H9 (cell line): ENCODE results near the gene TBL1X. TPM values are rescaled to one million over a fixed set of nuclear protein-coding genes. Genes with fewer than 3 reads are reported as not detected.
"Not testable (repeated sequence)": the region's sequence is repeated elsewhere in the genome, so short reads cannot be mapped to it uniquely, and the experiment has no call there.

Source experiments
- DNase-seq: peaks from one replicate; pipeline ENCODE4 v3.0.0-alpha.2; 2017
- H2AFZ ChIP-seq: one replicate; pipeline ENCODE4 v1.6.1; 2013; ENCODE audit warnings: mild to moderate bottlenecking, low read length, control low read depth, moderate library complexity
- H2AK5ac ChIP-seq: 2 replicates; pipeline ENCODE4 v1.6.1; 2013; ENCODE audit warnings: low read length, control low read depth, mixed read lengths; ENCODE audit not compliant: insufficient read length
- H2BK120ac ChIP-seq: one replicate; pipeline ENCODE4 v1.6.1; 2013; ENCODE audit warnings: low read depth, mild to moderate bottlenecking, low read length, control low read depth, inconsistent platforms; ENCODE audit not compliant: poor library complexity, severe bottlenecking
- H2BK12ac ChIP-seq: 2 replicates; pipeline ENCODE4 v1.6.1; 2013; ENCODE audit warnings: low read length, control low read depth, mixed read lengths, low read depth; ENCODE audit not compliant: insufficient read length
- H2BK15ac ChIP-seq: 2 replicates; pipeline ENCODE4 v1.6.1; 2013; ENCODE audit warnings: low read depth, low read length, control low read depth
- H2BK20ac ChIP-seq: one replicate; pipeline ENCODE4 v1.6.1; 2013; ENCODE audit warnings: low read depth, mild to moderate bottlenecking, low read length, control low read depth, inconsistent platforms; ENCODE audit not compliant: poor library complexity, severe bottlenecking
- H2BK5ac ChIP-seq: 2 replicates; pipeline ENCODE4 v1.6.1; 2013; ENCODE audit warnings: low read length, control low read depth, mixed read lengths; ENCODE audit not compliant: insufficient read length
- H3K14ac ChIP-seq: 2 replicates; pipeline ENCODE4 v1.6.1; 2013; ENCODE audit warnings: low read length, control low read depth; ENCODE audit not compliant: insufficient read depth
- H3K18ac ChIP-seq: 2 replicates; pipeline ENCODE4 v1.6.1; 2013; ENCODE audit warnings: low read depth, mild to moderate bottlenecking, mixed read lengths, low read length, control low read depth; ENCODE audit not compliant: insufficient read length
- H3K23ac ChIP-seq: 2 replicates; pipeline ENCODE4 v1.6.1; 2013; ENCODE audit warnings: low read length, control low read depth, mixed read lengths, low read depth; ENCODE audit not compliant: insufficient read length
- H3K23me2 ChIP-seq: 2 replicates; pipeline ENCODE4 v1.6.1; 2013; ENCODE audit warnings: low read depth, mild to moderate bottlenecking, mixed read lengths, low read length, control low read depth; ENCODE audit not compliant: insufficient read length, poor library complexity, severe bottlenecking
- H3K27ac ChIP-seq: 2 replicates; pipeline ENCODE4 v1.5.1; 2013; ENCODE audit warnings: low read length, control low read depth, mixed read lengths, low read depth; ENCODE audit not compliant: insufficient read length
- H3K27me3 ChIP-seq: 2 replicates; pipeline ENCODE4 v1.6.1; 2013; ENCODE audit warnings: low read length, control low read depth, inconsistent platforms; ENCODE audit not compliant: insufficient read depth
- H3K4ac ChIP-seq: 2 replicates; pipeline ENCODE4 v1.6.1; 2013; ENCODE audit warnings: low read depth, mild to moderate bottlenecking, control low read depth, inconsistent platforms, low read length, moderate library complexity
- H3K4me1 ChIP-seq: 2 replicates; pipeline ENCODE4 v1.6.1; 2013; ENCODE audit warnings: low read length, control low read depth, inconsistent platforms; ENCODE audit not compliant: insufficient read depth
- H3K4me2 ChIP-seq: 2 replicates; pipeline ENCODE4 v1.6.1; 2013; ENCODE audit warnings: low read length, control low read depth, mixed read lengths; ENCODE audit not compliant: insufficient read length, insufficient read depth
- H3K56ac ChIP-seq: 2 replicates; pipeline ENCODE4 v1.6.1; 2013; ENCODE audit warnings: low read depth, mild to moderate bottlenecking, mixed read lengths, low read length, control low read depth; ENCODE audit not compliant: insufficient read length
- H3K79me1 ChIP-seq: 2 replicates; pipeline ENCODE4 v1.6.1; 2013; ENCODE audit warnings: low read depth, mild to moderate bottlenecking, moderate library complexity, low read length, control low read depth, inconsistent platforms; ENCODE audit not compliant: insufficient read depth, poor library complexity, severe bottlenecking
- H3K79me2 ChIP-seq: 2 replicates; pipeline ENCODE4 v1.6.1; 2013; ENCODE audit warnings: low read length, control low read depth, inconsistent platforms; ENCODE audit not compliant: insufficient read depth
- H3K9ac ChIP-seq: 2 replicates; pipeline ENCODE4 v1.6.1; 2013; ENCODE audit warnings: low read length, control low read depth, mixed read lengths; ENCODE audit not compliant: insufficient read length; ENCODE audit errors: extremely low read depth
- H3K9me3 ChIP-seq: one replicate; pipeline ENCODE4 v1.6.1; 2013; ENCODE audit warnings: low read depth, low read length, inconsistent platforms; ENCODE audit not compliant: control insufficient read depth
- H3T11ph ChIP-seq: one replicate; pipeline ENCODE4 v1.6.1; 2013; ENCODE audit warnings: mild to moderate bottlenecking, low read length, control low read depth, inconsistent platforms
- H4K20me1 ChIP-seq: one replicate; pipeline ENCODE4 v1.6.1; 2013; ENCODE audit not compliant: control insufficient read depth, insufficient read length, insufficient read depth
- H4K5ac ChIP-seq: 2 replicates; pipeline ENCODE4 v1.6.1; 2013; ENCODE audit warnings: low read depth, mild to moderate bottlenecking, mixed read lengths, low read length, control low read depth; ENCODE audit not compliant: insufficient read length
- H4K8ac ChIP-seq: replicated peaks from 2 replicates; pipeline ENCODE4 v1.6.1; 2013; ENCODE audit warnings: low read length, control low read depth, mixed read lengths, low read depth; ENCODE audit not compliant: insufficient read length
- H4K91ac ChIP-seq: 2 replicates; pipeline ENCODE4 v1.6.1; 2013; ENCODE audit warnings: low read depth, mild to moderate bottlenecking, moderate library complexity, mixed read lengths, low read length, control low read depth; ENCODE audit not compliant: insufficient read length
- H3K27ac Mint-ChIP-seq, 3 experiments: 2 replicates in 2 of 3; 3 replicates in 1 of 3; pipeline ENCODE4 v1.8.0; 2020 to 2021; ENCODE audit warnings: mixed read lengths in 3 of 3, mild to moderate bottlenecking in 1 of 3, moderate library complexity in 1 of 3
- H3K27me3 Mint-ChIP-seq: 2 replicates; pipeline ENCODE4 v1.8.0; 2021; ENCODE audit warnings: low read depth, mild to moderate bottlenecking, moderate library complexity, mixed read lengths
- H3K36me3 Mint-ChIP-seq, 3 experiments: 2 replicates in 2 of 3; 3 replicates in 1 of 3; pipeline ENCODE4 v1.8.0; 2020 to 2021; ENCODE audit warnings: low read depth in 3 of 3, mixed read lengths in 3 of 3; ENCODE audit not compliant: insufficient read depth in 1 of 3
- H3K4me1 Mint-ChIP-seq, 2 experiments: 2 replicates each; pipeline ENCODE4 v1.8.0; 2020; ENCODE audit warnings: mixed read lengths in 2 of 2
- H3K4me3 Mint-ChIP-seq, 2 experiments: 2 replicates in 1 of 2; 3 replicates in 1 of 2; pipeline ENCODE4 v1.8.0; 2020 to 2021; ENCODE audit warnings: mild to moderate bottlenecking in 2 of 2, mixed read lengths in 2 of 2, moderate library complexity in 1 of 2
- H3K9me3 Mint-ChIP-seq, 2 experiments: 2 replicates in 1 of 2; 3 replicates in 1 of 2; pipeline ENCODE4 v1.8.0; 2020; ENCODE audit warnings: mild to moderate bottlenecking in 2 of 2, mixed read lengths in 2 of 2, moderate library complexity in 1 of 2
- WGBS: extraction: QIAGEN DNeasy Blood & Tissue Kit; methylation state at CpG from one replicate; pipeline ENCODE4 v1.1.7; 2013; ENCODE audit warnings: missing lambda C conversion rate, low lambda C conversion rate, mixed read lengths; ENCODE audit not compliant: insufficient read length; ENCODE audit errors: extremely low coverage; 5-methylcytosine and 5-hydroxymethylcytosine counted together
- total RNA-seq: library from RNA; stranded (reverse); gene quantifications from 2 replicates; pipeline ENCODE4 v1.2.1, GENCODE V29; 2021
- TF ChIP-seq, protein P1 (sequence below): fragments of 200-600 bp; sonication (generic); conservative IDR thresholded peaks from 3 replicates; pipeline ENCODE4 v1.8.0; 2021; ENCODE audit warnings: antibody characterized with exemption, mild to moderate bottlenecking

The TBL1X gene
- total RNA-seq, 1 experiment from 2014 or later, result 24.1 TPM

DNA sequence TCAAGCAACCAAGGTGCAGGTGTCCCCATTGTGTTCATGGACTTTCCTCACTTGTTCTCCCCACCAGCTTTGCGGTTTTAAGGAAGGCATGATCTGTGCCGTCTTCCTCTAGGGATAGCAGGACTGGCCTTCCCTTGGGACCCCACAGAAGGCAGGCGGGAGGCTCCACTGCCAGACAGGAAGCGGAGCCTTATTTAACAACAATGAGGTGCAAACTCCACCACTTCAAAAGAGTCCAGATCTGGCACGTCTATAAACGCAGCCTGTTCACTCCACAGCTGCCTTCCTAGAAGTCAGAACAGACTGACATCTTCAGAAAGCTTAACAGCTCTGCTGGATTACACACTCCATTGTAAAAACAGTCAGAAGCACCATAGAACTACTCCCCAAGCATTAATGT, 302.5 kb downstream of the TBL1X start:
- no peak overlapping the region for H4K8ac ChIP-seq
- Mint-ChIP-seq H3K4me1 (peaks cover 0 to 12% of the 10 kb centered on the region in 2 experiments; a peak in 2 of 4 replicates), H3K4me3 (no peak overlapping the region), H3K36me3 (peaks cover 3 to 11% (median 7%) of the 10 kb centered on the region in 3 experiments; a peak in 5 of 7 replicates), H3K9me3 (peaks cover 18 to 48% of the 10 kb centered on the region in 2 experiments), H3K27me3 (peaks cover 6% of the 10 kb centered on the region), H3K27ac (no peak overlapping the region)
- H2AK5ac ChIP-seq, result no peak overlapping the region
- H3K4me1 ChIP-seq, result peaks cover 2% of the 10 kb centered on the region; the same call in 1 of the 2 replicates
- H2BK15ac ChIP-seq, result no peak overlapping the region
- no peak overlapping the region for H3T11ph ChIP-seq
- no peak overlapping the region for H3K14ac ChIP-seq
- peaks cover under 1% of the 10 kb centered on the region; the same call in 1 of the 2 replicates for H3K79me2 ChIP-seq
- no peak overlapping the region for H2BK5ac ChIP-seq
- TF ChIP-seq, protein P1, sequence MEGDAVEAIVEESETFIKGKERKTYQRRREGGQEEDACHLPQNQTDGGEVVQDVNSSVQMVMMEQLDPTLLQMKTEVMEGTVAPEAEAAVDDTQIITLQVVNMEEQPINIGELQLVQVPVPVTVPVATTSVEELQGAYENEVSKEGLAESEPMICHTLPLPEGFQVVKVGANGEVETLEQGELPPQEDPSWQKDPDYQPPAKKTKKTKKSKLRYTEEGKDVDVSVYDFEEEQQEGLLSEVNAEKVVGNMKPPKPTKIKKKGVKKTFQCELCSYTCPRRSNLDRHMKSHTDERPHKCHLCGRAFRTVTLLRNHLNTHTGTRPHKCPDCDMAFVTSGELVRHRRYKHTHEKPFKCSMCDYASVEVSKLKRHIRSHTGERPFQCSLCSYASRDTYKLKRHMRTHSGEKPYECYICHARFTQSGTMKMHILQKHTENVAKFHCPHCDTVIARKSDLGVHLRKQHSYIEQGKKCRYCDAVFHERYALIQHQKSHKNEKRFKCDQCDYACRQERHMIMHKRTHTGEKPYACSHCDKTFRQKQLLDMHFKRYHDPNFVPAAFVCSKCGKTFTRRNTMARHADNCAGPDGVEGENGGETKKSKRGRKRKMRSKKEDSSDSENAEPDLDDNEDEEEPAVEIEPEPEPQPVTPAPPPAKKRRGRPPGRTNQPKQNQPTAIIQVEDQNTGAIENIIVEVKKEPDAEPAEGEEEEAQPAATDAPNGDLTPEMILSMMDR, result no peak
- no peaks in the 10 kb centered on the region for H3K79me1 ChIP-seq
- H3K27ac ChIP-seq, result no peak overlapping the region
- H3K23ac ChIP-seq, result no peak overlapping the region
- no peak overlapping the region for H3K9ac ChIP-seq
- no peak overlapping the region for H2BK120ac ChIP-seq
- no peak for DNase-seq
- H3K4me2 ChIP-seq, result no peak overlapping the region
- H3K18ac ChIP-seq, result no peak overlapping the region
- H2AFZ ChIP-seq, result no peak overlapping the region
- no peak overlapping the region for H3K4ac ChIP-seq
- H3K56ac ChIP-seq, result no peak overlapping the region
- H4K5ac ChIP-seq, result no peak overlapping the region
- H3K9me3 ChIP-seq, result no peaks in the 10 kb centered on the region
- H4K91ac ChIP-seq, result no peak overlapping the region
- H2BK12ac ChIP-seq, result no peak overlapping the region
- no peaks in the 10 kb centered on the region for H4K20me1 ChIP-seq
- no peak overlapping the region for H2BK20ac ChIP-seq
- no CpG with 5 or more reads among the region's 6 CpGs for WGBS
- H3K27me3 ChIP-seq, result no peaks in the 10 kb centered on the region
- H3K23me2 ChIP-seq, result peaks cover 4% of the 10 kb centered on the region

DNA sequence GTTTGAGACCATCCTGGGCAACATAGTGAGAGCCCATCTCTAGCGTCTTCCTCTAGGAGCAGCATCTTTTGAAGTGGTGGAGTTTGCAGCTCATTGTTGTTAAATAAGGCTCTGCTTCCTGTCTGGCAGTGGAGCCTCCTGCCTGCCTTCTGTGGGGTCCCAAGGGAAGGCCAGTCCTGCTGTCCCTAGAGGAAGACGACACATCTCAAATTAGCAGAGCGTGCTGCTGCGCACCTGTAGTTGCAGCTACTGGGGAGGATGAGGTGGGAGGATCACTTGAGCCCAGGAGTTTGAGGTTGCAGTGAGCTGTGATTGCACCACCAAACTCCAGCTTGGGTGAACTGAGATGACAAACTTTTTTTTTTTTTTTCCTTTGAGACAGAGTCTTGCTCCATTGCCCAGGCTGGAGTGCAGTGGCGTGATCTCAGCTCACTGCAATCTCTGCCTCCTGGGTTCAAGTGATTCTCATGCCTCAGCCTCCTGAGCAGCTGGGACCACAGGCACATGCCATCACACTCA, 303.5 kb downstream of the TBL1X start:
- H2AK5ac ChIP-seq, H2BK15ac ChIP-seq, H3K4me2 ChIP-seq, H3K27ac Mint-ChIP-seq, H3K79me2 ChIP-seq, H4K20me1 ChIP-seq, H3K56ac ChIP-seq, H3K14ac ChIP-seq, H2BK20ac ChIP-seq, DNase-seq, H2BK5ac ChIP-seq, H3K27ac ChIP-seq, H3K4ac ChIP-seq, H3K18ac ChIP-seq, H3K23ac ChIP-seq, H3K9ac ChIP-seq, H3K27me3 Mint-ChIP-seq, H4K5ac ChIP-seq, H3K4me3 Mint-ChIP-seq, H4K8ac ChIP-seq, H2BK120ac ChIP-seq, H3K4me1 ChIP-seq, H3K79me1 ChIP-seq, H3K27me3 ChIP-seq, H2AFZ ChIP-seq, H3K36me3 Mint-ChIP-seq, H3K9me3 ChIP-seq, H3K23me2 ChIP-seq, H2BK12ac ChIP-seq, H3T11ph ChIP-seq, H4K91ac ChIP-seq: not testable (repeated sequence)
- peaks cover 17 to 42% of the 10 kb centered on the region in 2 experiments for H3K9me3 Mint-ChIP-seq
- no CpG with 5 or more reads among the region's 5 CpGs for WGBS
- H3K4me1 Mint-ChIP-seq, result peaks cover 0 to 12% of the 10 kb centered on the region in 2 experiments; a peak in 2 of 4 replicates
